Posterior vena cava (tissue), 2 donors: ENCODE results near the gene ZNF823. TPM values are rescaled to one million over a fixed set of nuclear protein-coding genes. Genes with fewer than 3 reads are reported as not detected.
"Not testable (repeated sequence)": the region's sequence is repeated elsewhere in the genome, so short reads cannot be mapped to it uniquely, and the experiment has no call there.

Experiments
- DNase-seq: peaks from one replicate; pipeline ENCODE4 v3.0.0-alpha.2; 2020; ENCODE audit warnings: low spot score
- intact Hi-C, 2 donors: fragments of 100-400 bp; cut with DNase I; formaldehyde crosslinking; loops; one replicate each; pipeline versions ENCODE4 v1.14.1 to v1.14.2; 2022 to 2023
- long read RNA-seq, 2 donors: library from polyadenylated mRNA; unstranded; transcript quantifications; one replicate each; pipeline ENCODE4 v2.0.0, GENCODE V29; 2020 to 2021
- total RNA-seq, 2 donors: library from RNA; stranded (reverse); fragmentation: NEBNext Ultra II Directional; extraction: Animal tissue kit (Norgen Biotek cat#: 25700); gene quantifications; one replicate each; pipeline ENCODE4 v1.2.1, GENCODE V29; 2021
- donor health status: DM: yes; HTN: yes; CAD: no.
- donor health status: DM: yes; HTN: yes; CAD: no.

Gene ZNF823
- 1 to 10 TPM; 4.5 to 5.4 TPM for total RNA-seq
- long read RNA-seq, donor 1, partial matches to known transcripts = 0 of 3 reads
- long read RNA-seq, donor 1, other reads (novel, unspliced or antisense) = 0 of 3 reads
- long read RNA-seq, donor 2, transcript ZNF823-201 (4 exons, 2,423 nt) = major isoform, 6 of 11 reads
- long read RNA-seq, donor 2, partial matches to known transcripts = 0 of 11 reads
- long read RNA-seq, donor 2, other reads (novel, unspliced or antisense) = 5 of 11 reads

- peak; percentile 99 for DNase-seq
- intact Hi-C loops = no loop called here
Observed at GRCh38 chr19:11738746-11739620, at the start of gene ZNF823. TSS of gene ZNF823 (minus strand) at chr19:11738946. CDS start at chr19:11738819, 127 bp downstream.

DNA sequence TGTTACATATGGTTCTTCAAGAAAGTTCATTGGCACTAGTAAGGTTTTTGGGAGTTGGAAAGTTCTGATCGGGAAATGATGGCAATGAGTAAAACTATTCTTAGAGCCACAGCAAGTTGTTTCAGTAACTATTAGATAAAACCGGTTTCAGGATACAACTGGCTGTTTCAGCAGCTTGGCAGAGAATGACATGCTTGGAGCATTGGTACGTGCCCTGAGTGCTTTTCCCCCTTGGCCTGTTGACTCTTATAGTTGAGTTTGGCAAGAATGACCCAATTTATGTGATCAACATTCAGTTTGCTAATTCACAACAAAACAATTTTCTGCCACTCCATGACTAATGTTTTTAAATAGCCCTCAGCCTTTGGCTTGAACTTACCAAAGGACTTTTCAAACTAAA lies 48.8 kb upstream of the ZNF823 start:
- no peak for DNase-seq
- intact Hi-C loops = no loop called here

GRCh38 chr19:11784356-11784755 lies 45.6 kb upstream of the ZNF823 start:
- intact Hi-C loops = no loop called here
- DNase-seq = no peak

DNA sequence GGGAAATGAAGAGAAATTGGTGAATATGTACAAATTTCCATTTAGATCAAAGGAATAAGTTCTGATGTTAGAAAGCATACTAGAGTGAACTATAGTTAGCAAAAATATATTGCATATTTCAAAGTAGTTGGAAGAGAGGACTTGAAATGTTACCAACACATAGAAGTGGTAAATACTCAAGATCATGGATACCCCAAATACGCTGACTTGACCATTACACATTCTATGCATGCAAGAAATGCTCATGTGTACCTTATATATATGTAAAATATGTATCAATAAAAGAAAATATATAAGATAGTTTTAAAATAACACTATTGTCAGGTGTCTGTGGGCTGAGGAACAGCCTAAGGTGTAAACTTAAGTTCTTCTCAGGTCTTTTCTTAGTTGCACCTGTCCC lies 45.0 kb upstream of the ZNF823 start:
- intact Hi-C loops = no loop called here
- no peak for DNase-seq

DNA sequence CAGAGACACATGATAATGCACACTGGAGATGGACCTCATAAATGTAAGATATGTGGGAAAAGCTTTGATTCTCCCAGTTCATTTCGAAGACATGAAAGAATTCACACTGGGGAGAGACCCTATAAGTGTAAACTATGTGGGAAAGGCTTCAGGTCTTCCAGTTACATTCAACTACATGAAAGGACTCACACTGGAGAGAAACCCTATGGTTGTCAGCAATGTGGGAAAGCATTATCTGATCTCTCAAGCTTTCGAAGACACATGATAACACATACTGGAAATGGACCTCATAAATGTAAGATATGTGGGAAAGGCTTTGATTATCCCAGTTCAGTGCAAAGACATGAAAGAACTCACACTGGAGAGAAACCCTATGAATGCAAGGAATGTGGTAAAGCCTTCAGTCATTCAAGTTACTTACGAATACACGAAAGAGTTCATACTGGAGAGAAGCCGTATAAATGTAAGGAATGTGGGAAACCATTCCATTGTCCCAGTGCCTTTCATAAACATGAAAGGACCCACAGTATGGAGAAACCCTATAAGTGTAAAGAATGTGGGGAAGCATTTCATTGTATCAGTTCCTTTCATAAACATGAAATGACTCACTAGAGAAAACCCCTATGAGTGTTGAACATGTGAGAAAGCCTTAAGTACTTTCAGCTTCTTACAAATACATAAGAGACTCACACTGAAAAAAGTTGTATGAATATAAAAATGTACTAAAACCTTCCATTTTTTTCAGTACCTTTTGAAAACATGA lies 42.7 kb upstream of the ZNF823 start:
- intact Hi-C loops = no loop called here
- DNase-seq = no peak

DNA sequence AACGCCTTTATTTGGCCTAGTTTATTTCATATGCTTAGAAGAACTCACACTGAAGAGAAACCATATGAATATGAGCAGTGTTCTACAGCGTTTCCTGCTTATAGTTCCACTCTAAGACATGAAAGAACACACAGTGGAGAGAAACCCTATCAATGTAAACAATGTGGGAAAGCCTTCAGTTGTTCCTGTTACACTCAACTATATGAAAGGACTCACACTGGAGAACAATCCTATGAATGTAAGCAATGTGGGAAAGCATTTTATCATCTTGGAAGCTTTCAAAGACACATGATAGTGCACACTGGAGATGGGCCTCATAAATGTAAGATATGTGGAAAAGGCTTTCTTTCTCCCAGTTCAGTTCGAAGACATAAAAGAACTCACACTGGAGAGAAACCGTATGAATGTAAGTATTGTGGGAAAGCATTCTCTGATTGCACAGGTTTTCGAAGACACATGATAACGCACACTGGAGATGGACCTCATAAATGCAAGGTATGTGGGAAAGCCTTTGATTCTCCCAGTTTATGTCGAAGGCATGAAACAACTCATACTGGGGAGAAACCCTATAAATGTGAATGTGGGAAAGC lies 41.8 kb upstream of the ZNF823 start:
- intact Hi-C loops = no loop called here

GRCh38 chr19:11776669-11777068 lies 37.9 kb upstream of the ZNF823 start:
- DNase-seq, intact Hi-C loops: not testable (repeated sequence)

More for the DNA sequence above, 41.8 kb upstream of the ZNF823 start:
- DNase-seq = no peak

DNA sequence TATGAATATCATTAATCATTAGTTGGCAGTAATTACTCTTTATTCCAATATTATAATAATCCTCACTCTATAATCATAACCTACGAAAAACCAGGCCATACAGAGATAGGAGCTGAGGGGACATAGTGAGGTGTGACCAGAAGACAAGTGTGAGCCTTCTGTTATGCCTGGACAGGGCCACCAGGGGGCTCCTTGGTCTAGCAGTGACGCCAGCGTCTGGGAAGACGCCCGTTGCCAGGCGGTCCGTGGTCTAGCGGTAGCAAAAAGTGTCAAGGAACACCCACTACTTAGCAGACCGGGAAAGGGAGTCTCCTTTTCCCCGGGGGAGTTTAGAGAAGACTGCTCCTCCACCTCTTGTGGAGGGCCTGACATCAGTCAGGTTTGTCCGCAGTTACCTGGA lies 32.8 kb upstream of the ZNF823 start:
- intact Hi-C loops, DNase-seq: not testable (repeated sequence)

DNA sequence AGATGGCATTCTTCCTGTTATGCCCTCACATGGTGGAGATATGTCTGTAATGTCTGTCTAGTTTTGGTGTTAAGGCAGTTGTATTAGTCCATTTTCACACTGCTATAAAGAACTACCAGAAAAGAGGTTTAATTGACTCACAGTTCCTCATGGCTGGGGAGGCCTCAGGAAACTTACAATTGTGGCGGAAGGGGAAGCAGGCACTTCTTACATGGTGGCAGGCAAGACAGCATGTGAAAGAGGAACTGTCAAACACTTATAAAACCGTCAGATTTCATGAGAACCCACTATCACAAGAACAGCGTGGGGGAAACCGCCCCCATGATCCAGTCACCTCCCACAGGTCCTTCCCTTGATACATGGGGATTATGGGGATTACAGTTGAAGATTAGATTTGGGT lies 31.2 kb upstream of the ZNF823 start:
- intact Hi-C loops = no loop called here
- no peak for DNase-seq

- intact Hi-C loops = no loop called here
- peak; percentile 86 for DNase-seq
Observed at GRCh38 chr19:11767633-11768133, 28.9 kb upstream of the ZNF823 start.

DNA sequence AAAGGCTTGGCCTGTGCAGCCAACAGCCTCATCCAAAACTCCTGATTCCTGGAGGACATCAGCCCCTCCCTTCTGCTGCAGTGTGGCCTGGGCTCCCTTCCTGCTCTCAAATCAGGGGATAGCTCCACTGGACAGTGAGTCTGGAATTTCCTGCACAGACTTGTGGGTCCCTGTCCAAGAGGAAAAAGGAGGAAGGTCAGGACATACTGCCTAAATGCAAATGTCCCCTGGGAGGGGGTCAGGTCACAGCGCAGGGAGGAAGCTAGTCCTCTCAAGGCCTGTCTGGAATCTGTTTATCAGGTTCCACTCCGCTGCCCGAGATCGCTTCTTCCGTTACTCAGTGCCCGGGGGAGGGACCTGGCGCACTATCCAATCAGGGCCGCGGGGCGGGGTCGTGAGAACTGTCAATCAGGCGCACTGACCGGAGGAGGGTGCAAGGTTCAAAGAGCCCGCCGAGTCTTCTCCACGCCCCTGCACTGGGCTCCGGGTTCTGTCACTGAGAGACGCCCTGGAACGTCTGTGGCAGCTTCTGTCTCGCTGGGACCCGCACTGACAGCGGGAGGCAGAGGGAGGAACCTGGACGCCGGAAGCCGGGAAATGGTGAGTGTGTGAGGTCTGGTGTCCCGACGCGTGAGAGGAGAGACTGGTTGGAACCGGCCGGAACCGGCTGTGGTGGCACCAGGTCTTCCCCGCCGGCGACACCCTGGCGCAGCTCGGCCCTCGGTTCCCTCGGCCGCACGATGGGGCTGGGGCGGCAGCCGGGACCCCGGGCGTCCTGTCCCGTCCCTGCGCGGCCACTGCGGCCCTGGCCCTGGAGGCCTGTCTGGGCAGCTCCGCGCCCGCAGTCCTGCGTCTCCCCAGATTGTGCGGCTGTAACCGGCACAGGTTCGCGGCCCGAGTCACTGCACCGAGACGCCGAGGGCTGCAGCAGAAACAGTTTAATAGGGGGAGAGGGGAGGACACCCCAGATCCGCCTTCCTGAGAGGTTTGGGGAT lies 28.1 kb upstream of the ZNF823 start, which contains the start of gene ZNF441:
TSS of gene ZNF441 (plus strand) at position 404 of the 995 bp plus-strand sequence. CDS start at position 598, 194 bp downstream.
- intact Hi-C loops = no loop called here
- DNase-seq = peak; percentile 99

DNA sequence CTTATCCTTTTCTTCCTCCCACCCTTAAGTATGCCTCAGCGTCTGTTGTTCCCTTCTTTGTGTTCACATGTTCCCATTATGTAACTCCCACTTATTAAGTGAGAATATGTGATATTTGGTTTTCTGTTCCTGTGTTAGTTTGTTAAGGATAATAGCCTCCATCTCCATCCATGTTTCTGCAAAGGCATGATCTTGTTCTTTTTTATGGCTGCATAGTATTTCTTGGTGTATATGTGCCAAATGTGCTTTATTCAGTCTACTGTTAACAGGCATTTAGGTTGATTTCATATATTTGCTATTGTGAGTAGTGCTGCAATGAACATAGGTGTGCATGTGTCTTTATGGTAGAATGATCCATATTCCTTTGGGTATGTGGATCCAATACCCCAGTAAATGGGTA lies 24.9 kb upstream of the ZNF823 start:
- DNase-seq = no peak
- intact Hi-C loops = no loop called here

- intact Hi-C loops = no loop called here
- DNase-seq = no peak
Observed at GRCh38 chr19:11763117-11763516, 24.4 kb upstream of the ZNF823 start.

- no peak for DNase-seq
- intact Hi-C loops = no loop called here
Observed at GRCh38 chr19:11759805-11760204, 21.1 kb upstream of the ZNF823 start.

GRCh38 chr19:11756965-11757364 lies 18.2 kb upstream of the ZNF823 start:
- no peak for DNase-seq
- intact Hi-C loops = no loop called here

GRCh38 chr19:11754663-11755062 lies 15.9 kb upstream of the ZNF823 start:
- intact Hi-C loops = no loop called here

DNA sequence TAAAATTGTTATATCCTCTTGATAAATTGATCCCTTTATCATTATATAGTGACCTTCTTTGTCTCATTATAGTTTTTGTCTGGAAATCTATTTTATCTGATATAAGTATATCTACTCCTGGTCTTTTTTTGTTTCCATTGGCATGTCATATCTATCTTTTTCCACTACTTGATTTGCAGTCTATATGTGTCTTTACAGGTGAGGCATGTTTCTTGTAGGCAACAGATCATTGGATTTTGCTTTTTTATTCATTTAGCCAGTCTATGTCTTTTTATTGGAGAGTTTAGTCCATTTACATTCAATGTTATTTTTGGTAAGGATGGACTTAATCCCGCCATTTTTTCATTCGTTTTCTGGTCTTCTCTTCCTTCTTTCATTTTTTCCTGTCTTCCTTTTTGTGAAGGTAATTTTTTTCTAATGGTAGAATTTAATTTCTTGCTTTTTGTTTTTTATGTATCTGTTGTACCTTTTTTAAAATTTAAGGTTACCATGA lies 13.5 kb upstream of the ZNF823 start:
- DNase-seq = no peak

More at GRCh38 chr19:11754663-11755062, 15.9 kb upstream of the ZNF823 start:
- DNase-seq = no peak

GRCh38 chr19:11749751-11750150 lies 11.0 kb upstream of the ZNF823 start:
- intact Hi-C loops = no loop called here
- no peak for DNase-seq

More for the DNA sequence above, 13.5 kb upstream of the ZNF823 start:
- intact Hi-C loops = no loop called here
